Fibroblast of skin of scalp (primary cell): Measurements from ENCODE around the gene PHKA2.

Experiments used
- DNase-seq: peaks from one replicate; pipeline ENCODE4 v3.0.0-alpha.2; 2013

The PHKA2 gene

GRCh38 chrX:18887177-18887824 is 96.6 kb downstream of the PHKA2 start:
- DNase-seq: no peak

DNA sequence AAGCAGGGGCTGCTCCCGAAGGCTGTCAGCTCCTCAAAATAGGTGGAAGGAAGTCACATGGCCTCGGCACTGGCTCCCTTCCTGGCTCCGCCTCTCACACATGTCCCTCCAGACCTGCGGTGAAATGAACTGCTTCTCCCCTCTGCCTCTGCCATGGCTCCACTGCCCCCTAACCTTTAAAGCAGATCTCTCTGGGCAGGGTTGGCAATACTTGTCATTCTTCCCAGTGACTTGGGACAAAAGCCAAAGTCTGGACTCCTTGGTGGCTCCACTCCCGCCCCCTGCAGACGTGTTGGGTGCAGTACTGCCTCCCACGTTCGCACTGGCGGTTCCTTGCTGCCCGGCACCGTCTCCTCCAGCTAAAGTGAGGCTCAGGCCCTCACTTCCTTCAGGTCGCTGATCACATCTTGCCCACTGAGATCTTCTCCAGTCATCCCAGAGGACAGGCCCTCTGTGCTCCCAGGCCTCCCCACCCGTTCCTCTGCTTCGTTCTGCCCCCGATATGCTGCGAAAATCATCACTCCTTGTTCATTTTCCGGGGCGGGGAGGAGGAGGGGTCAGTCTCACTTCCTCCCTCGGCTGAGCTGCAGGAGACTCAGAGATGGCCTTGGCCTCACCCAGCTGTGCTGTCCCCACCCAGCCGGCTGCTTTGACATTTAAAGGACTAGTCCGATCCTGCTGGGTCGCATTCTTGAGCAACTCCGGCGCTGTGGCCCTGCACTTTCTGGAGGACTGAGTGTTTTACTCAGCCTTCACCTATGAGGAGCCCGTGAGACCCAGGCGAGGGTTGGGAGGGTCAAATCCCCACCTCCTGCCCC is 97.4 kb downstream of the PHKA2 start:
- DNase-seq: peak; percentile 75

DNA sequence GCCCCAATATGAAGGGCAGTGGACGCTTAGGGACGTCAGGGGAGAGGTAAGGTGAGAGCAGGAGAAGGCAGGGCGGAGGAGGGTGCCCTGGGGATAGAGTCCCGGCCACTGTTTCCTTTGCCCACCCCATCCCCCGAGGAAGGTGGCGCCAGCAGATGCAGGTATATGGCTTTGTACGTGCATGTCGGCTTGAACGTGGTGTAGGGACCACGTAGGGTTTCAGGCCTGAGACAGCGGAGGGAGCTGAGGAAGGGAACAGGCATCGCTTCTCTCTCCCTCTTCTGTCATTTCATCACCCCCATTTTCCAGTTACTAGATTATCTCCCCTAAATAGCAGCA is 97.9 kb downstream of the PHKA2 start:
- DNase-seq: no peak

GRCh38 chrX:18885328-18886004 is 98.4 kb downstream of the PHKA2 start:
- peak; percentile 57 for DNase-seq

DNA sequence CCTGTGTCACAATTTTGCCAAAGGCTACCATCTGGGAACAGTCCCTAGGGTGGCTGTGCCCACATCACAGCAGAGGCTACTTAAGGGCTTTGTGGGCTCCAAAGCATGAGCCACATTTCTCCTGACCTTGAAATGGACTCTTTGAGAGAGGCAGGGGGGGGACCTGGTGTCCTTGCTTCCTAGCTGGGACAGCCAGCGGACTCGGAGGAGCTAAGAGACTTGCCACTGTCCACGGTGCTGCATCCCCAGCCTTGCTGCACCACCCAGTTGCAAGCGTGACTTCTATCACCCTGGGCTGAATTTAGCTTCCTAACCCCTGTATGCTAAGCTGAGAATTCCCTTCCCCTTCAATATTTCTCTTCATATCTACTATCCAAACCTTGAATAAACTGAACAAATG is 99.0 kb downstream of the PHKA2 start:
- no peak for DNase-seq

DNA sequence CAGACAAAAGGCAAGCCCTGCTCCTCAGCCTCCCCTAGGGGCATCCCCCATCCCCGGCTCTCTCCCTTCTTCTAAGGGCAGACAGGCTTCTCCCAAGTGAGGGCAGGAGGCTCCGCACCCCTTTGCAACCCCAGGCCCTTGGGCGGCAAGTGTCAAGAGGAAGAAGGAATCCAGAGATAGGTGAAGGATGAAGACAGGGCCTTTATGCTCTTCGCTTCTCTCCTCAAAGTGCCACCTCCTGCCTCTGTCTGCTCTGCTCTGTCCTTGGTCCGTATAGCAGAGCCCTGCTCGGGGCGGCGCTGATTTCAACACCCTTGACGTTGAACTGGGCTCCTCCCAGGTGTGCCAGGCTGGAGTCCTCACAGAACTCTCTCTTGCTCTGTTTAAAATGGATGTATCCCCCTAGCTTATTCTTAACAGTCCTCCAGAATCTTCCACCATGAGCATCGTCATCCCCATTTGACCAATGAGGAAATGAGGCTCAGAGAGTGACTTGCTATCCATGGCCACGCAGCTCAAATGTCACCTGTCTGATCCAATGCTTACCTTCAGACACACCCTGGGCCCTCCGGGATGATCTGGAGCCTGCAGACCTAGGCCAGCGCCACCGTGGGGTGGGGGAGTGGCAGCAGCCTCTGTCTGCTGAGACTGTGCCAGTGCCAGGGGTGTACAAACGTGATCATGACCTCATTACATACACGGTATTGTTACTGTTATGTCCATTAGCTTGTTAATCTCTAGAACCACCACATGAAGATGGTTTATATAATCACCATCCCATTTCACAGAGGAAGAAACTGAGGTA is 99.8 kb downstream of the PHKA2 start:
- DNase-seq: no peak

DNA sequence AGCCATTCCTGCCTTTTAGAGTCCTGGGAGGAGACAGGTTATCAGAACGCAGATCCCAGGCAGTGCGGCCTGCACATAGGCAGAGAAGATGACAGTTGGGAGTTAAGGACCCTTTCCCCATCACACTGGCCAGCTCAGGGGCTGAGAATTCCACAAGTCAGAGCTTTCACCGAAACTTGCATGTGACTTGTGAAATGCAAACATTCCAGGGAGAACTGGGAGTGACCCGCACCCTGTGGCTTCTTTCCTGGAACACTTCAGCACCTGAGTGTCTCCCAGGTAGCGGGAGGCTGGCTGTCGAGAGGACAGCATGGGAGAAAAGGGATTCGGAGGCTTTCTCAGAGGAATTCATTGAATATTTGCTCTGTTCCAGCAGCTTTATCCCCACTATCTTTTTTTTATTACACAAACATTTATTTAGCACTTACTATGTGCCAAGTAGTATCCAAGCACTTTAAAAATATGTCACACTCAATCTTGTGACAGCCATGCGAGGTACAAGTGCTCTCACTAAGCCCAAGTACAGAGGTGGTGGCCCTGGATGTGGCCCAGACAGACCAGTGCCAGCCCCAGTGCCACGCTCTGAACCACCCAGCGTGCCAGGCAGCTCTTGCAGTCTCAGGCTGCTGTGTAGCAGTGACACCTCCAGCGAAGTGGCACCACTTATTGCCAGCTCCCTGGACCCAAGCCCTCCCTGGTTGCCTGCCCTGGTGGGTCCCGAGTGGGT is 100.5 kb downstream of the PHKA2 start:
- DNase-seq: no peak

DNA sequence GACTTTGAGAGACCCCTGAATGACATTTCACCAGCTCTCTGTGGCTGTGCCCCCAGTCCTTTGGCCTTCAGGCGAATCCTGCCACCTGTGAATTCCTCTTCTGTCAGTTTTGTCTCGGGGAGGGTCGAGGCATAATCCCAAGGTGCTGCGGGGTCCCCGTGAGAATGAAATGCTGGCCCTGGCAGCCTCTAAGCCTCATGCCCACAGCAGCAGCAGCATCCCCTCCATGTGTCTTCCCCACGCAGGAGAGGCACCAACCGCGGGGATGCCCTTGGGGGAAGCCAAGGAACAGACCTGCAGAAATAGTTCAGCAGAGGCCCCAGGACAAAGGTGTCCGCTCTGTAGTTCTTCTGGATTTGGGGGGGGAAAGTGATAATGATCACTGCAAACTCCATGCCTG is 104.8 kb downstream of the PHKA2 start:
- no peak for DNase-seq

GRCh38 chrX:18877469-18877868 is 106.4 kb downstream of the PHKA2 start:
- no peak for DNase-seq

DNA sequence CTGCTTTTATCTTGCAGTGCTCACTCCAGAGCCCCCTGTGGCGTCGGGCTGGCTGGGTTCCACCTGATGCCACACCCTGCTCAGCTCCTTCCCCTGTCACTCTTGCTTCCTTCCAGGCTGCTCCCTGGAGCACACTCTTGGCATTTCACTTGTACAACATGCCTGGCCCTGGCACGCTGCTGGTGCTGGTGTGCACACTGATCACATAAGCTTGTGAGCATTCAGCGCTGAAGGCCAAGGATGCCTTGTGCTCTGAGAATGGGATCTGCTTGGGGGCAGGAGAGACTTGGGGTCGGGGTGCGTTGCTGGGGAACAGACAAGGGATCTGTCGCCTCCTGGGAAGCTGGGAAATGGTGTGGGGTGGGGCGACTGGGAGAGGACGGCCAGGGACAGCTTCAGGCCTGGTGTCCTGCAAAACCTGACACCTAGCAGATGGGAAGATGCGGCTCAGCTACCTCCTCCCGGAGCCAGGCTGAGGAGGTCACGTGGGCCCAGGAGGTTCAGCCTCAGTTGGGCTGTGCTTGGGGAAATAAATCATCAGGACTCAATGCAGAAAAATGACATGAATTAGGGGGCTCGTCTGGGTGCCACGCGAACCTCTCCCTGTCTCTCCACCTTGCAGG is 108.5 kb downstream of the PHKA2 start:
- DNase-seq: no peak

DNA sequence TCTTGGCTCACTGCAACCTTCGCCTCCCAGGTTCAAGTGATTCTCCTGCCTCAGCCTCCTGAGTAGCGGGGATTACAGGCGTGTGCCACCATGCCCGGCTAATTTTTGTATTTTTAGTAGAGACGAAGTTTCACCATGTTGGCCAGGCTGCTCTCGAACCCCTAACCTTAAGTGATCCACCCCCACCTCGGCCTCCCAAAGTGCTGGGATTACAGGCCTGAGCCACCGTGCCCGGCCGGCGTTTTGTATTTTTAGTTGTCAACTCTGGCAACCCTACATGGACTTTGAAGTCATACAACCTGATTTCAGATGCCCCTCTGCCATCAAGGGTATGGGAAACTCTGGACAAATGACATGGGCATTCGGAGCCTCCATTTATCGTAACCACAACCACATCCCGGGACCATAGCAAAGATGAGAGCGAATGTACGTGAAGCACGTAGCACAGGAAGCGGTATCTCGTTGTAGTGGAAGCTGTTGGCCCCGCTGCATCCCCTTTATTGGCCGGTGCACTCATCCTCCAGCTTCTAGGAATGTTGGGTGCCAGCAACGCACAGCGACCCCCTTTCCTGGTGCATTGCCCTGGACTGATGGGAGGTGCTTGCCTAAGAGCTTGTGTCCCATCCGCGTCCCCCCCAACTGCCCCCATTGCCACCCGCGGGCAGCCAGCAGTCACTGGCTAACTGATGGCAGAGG is 109.2 kb downstream of the PHKA2 start:
- DNase-seq: no peak

DNA sequence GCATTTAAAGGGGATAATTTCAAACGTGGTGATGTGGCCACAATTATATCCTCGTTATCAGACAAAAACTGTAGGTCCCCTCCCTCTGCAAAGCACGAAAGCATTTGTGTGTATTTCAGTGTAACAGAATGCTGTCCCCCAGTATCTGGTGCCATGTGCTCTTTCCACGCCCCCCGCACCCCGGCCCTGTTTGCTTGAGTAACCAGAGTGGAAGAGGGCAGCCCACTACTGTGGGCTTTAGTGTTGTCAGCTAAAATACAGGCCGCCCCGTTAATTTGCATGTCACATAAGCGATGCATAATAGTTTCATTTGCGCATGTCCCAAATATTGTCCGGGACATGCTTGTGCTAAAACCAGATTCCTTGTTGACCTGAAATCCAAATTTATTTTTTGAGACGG is 110.1 kb downstream of the PHKA2 start:
- DNase-seq: no peak

DNA sequence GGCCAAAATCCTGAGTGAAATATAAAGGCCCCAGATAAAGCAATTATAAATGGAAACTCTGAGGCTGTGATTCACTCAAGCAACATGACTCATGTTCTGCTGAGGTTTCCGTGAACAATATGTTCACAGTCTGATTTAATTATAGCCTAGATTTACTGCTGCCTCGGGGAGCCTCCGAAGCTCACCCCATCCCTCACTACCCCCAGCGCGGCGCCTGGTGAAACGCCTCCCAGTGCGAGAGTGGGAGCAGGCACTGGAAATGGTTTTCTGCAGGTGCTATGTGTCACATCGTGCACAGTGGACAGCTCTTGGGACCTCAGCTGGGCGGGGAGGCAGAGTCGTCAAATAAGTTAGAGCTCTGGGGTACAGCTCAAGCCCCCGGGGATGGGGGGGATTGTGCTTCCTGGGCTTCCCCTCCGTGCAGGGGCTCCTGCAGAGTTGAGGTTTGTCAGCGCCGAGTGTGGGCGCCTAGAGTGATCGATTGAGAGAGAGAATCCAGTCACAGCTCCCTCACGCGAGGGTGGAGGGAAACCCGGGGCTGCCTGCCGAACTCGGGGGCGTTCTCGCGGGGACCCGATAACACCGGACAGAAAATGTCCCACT is 110.6 kb downstream of the PHKA2 start:
- DNase-seq: peak; percentile 76

DNA sequence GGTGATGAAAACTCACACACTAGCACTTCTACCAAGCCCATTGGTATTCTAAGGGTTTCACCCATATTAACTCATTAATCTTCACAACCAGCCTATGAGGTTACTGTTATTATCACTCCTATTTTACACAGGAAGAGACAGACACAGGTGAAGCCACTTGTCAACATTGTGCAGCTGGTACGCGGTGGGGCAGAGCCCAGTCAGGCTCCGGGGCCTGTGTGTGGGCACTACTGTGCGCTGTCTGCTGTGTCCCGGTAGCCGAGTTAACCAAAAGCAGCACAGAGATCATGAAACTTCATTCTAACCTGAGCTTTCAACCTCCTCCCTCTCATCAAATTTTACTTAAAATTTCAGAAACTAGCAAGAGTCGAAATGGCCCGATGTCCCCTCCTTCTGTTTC is 111.3 kb downstream of the PHKA2 start:
- DNase-seq: no peak

DNA sequence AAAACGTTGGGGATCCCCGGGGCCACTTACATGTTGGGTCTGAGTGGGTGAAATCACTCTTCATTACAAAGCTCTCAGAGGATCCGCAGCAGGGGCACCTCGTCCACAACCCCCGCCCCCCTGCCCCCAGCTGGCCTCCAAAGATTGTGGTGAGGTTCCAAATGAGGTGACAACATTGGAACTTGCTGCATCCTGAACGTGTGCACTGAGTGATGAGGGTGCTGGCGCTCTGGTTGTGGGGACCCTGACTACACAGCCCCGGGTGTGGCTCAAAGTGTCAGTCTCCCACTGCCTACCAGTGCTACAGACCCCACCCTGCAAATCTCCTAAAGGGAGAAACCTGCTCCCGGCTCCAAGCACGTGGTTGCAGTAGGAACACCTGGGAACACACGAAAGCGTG is 111.9 kb downstream of the PHKA2 start:
- DNase-seq: no peak

GRCh38 chrX:18871161-18871890 is 112.6 kb downstream of the PHKA2 start:
- DNase-seq: peak; percentile 21

DNA sequence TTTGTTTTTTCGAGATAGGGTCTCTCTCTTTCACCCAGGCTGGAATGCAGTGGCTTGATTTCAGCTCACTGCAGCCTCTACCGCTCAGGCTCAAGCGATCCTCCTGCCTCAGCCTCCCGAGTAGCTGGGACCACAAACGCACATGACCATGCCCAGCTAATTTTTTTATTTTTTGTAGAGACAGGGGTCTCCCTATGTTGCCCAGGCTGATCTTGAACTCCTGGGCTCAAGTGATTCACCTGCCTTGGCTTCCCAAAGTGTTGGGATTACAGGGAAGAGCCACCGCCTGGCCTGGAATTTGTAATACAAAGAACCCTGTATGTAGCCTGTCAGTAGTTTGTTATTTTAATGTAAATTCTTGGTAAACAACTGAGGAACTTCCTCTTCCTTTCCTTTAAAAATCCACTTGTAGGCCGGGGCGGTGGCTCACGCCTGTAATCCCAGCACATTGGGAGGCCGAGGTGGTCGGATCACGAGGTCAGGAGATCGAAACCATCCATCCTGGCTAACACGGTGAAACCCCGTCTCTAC is 119.5 kb downstream of the PHKA2 start:
- no peak for DNase-seq

- DNase-seq: no peak
Measured at GRCh38 chrX:18861511-18861910, 122.4 kb downstream of the PHKA2 start.

DNA sequence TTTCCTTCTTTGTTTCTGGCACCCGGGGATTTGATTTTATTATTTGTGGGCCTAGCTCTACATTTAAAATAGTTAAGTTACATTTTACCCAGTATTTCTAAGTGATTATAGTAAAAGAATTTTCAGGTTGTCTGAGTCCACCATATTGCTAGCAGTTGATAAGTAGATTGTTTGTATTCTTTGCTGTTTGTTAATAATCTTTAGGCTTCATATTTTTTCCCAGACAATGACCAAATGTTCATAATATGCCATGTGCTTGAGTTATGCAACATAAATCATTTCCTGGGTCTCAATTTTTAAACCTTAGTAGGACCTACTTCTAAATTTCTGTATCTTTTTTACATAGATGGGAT is 127.3 kb downstream of the PHKA2 start:
- DNase-seq: no peak
